Prostate gland (tissue), 2 donors: ENCODE measurements around the gene DNAJC12.

Source experiments
- POLR2A ChIP-seq: fragments of 450-650 bp; IDR thresholded peaks from one replicate; pipeline ENCODE4 v1.6.1; 2016; ENCODE audit warnings: antibody characterized with exemption, mild to moderate bottlenecking
- TF ChIP-seq, protein P1 (sequence below), 4 experiments: fragments of 200-600 bp in 2 of 4; fragments of 450-650 bp in 2 of 4; sonication (generic) in 2 of 4; IDR thresholded peaks; 1 replicate in 3 of 4; 2 replicates in 1 of 4; pipeline ENCODE4 v1.5.1; 2016 to 2019; ENCODE audit warnings: antibody characterized with exemption in 4 of 4, mild to moderate bottlenecking in 2 of 4, moderate library complexity in 2 of 4

- TF ChIP-seq, protein P1, sequence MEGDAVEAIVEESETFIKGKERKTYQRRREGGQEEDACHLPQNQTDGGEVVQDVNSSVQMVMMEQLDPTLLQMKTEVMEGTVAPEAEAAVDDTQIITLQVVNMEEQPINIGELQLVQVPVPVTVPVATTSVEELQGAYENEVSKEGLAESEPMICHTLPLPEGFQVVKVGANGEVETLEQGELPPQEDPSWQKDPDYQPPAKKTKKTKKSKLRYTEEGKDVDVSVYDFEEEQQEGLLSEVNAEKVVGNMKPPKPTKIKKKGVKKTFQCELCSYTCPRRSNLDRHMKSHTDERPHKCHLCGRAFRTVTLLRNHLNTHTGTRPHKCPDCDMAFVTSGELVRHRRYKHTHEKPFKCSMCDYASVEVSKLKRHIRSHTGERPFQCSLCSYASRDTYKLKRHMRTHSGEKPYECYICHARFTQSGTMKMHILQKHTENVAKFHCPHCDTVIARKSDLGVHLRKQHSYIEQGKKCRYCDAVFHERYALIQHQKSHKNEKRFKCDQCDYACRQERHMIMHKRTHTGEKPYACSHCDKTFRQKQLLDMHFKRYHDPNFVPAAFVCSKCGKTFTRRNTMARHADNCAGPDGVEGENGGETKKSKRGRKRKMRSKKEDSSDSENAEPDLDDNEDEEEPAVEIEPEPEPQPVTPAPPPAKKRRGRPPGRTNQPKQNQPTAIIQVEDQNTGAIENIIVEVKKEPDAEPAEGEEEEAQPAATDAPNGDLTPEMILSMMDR (IDR thresholded peaks at IDR 0.05), result no peak
- TF ChIP-seq POLR2A, result no peak
Observed at GRCh38 chr10:67780759-67781538, 57.0 kb downstream of the DNAJC12 start.
